T-helper 9 cell (primary cell): Measurements from ENCODE around the gene NT5DC3.

Experiments used
- DNase-seq: peaks from one replicate; pipeline ENCODE4 v3.0.0-alpha.2; 2020

NT5DC3 gene

GRCh38 chr12:103808239-103808880 lies 32.7 kb downstream of the NT5DC3 start:
- DNase-seq: no peak

DNA sequence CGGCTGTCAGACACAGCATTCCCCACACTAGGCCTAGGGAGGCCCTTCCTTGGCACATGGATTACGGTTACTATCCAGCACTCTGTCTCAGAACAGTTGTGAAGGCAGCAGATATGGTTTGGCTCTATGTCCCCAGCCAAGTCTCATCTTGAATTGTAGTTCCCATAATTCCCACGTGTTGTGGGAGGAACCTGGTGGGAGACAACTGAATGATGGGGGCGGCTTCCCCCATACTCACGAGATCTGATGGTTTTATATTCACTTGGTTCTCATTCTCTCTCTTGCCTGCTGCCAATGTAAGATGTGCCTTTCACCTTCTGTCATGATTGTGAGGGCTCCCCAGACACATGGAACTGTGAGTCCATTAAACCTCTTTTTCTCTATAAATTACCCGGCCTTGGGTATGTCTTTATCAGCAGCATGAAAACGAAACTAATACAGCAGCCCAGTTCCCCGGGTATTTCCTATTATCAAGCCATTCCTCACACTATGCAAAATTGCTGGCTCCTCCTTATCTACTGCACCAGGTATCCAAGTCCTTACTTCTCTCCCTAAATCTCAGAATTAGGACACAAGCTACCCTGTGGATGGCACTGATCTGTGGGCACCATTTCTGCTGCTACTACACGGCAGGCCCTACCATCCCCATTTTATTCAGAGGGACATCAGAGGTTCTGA lies 33.3 kb downstream of the NT5DC3 start:
- no peak for DNase-seq

DNA sequence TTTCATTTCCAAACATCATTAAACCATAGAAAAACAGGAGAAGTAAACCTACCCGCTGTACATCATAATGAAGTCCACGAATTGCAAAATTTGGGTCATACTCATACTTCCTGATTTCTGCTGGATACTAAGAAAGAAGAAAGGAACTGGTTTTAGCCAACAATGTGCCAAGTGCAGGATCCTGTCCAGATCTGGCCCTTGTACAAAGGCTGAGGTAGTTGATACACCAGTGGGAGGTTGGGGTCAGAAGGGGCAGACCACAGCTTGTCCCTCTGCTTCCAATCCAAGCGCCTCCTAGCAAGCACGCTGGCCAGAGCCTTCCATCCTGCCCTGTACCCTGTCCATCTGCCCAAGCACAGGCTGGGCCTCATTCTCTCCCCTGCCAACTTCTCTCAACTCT lies 34.2 kb downstream of the NT5DC3 start:
- DNase-seq: no peak

DNA sequence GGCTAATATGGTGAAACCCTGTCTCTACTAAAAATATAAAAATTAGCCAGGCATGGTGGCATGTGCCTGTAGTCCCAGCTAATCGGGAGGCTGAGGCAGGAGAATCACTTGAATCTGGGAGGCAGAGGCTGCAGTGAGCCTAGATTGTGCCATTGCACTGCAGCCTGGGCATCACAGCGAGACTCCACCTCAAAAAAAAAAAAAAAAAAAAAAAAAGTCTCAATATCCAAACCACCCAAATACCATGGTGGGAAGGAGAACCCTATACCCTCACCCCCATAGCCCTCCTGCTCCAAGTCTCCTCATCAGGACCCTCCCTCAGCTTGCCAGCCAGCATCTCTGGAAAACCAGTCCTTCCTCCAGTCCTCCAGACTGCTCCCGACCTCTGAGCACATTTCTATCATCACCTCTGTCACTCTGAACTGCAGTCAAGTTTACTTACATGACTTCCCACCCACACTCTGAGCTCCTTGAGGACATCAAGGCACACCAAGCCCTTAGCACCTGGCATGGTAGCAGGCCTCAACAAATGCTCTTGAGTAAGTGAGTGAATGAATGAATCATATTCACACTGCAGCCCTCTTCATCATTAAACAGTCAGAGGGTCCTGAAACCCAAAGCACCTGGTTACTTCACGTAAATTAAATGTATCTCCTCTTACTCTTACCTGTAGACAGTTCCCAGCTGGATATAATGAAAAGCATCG lies 35.2 kb downstream of the NT5DC3 start:
- DNase-seq: no peak

DNA sequence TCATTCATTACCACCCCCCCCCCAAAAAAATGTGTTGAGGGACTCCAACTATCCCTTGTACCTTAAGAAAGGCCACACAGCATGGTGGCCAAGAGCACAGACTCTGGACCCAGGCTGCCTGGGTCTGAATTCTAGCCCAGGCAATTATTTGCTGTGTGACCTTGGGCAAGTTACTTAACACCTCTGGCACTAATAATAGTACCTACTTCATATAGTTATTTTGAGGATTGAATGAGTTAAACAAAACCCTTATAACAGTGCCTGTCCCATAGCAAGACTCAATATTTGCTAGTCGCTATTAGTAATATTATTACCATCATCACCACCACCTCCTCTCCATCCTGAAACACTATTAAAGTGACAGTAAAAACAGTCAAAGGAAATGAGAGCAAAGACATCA lies 37.2 kb downstream of the NT5DC3 start:
- DNase-seq: no peak

GRCh38 chr12:103802586-103802886 lies 38.5 kb downstream of the NT5DC3 start:
- no peak for DNase-seq

DNA sequence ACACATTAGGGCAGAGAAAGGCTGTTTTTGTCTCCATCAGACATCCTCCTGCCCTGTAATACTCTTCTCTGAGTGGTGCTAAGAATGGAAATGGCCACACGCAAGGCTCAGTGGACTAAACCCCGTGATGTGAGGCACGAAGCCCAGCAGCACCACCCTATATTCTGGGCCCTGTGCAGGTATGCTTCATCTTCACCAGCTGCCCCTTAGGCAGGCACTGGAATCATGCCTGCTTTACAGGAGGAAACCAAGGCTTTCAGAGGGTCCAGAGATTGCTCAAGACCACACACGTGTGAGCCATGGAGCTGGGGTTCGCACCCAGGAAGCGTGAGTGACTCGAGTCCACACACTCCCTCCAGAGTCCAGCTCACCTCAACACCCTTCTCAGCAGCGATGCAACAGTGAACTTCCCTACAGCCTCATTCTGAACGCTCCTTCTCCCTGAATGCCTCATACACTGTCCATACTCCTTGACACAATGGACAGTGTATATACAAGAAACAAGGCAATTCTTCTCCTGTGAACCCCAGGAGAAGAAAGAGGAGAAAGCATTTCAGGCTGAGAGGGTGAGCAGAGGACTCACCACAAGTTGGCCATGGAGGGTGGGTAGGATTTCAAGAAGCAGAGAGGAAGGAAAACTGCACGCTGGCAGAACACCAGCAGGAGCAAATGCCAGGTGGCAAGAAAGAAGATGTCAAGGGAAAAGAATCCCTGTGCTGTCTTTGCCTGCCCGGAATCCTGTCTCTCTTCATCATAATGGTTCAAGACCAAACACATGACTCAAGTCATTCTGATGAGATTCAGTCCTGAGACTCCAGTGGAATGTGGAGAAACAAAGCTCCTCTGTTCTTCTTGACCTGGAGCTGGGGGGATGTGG lies 39.1 kb downstream of the NT5DC3 start:
- DNase-seq: no peak

- DNase-seq: no peak
Measured at GRCh38 chr12:103799857-103800771, 40.9 kb downstream of the NT5DC3 start.

GRCh38 chr12:103799504-103799856 lies 41.6 kb downstream of the NT5DC3 start:
- DNase-seq: no peak

- no peak for DNase-seq
Measured at GRCh38 chr12:103798586-103798985, 42.4 kb downstream of the NT5DC3 start.

DNA sequence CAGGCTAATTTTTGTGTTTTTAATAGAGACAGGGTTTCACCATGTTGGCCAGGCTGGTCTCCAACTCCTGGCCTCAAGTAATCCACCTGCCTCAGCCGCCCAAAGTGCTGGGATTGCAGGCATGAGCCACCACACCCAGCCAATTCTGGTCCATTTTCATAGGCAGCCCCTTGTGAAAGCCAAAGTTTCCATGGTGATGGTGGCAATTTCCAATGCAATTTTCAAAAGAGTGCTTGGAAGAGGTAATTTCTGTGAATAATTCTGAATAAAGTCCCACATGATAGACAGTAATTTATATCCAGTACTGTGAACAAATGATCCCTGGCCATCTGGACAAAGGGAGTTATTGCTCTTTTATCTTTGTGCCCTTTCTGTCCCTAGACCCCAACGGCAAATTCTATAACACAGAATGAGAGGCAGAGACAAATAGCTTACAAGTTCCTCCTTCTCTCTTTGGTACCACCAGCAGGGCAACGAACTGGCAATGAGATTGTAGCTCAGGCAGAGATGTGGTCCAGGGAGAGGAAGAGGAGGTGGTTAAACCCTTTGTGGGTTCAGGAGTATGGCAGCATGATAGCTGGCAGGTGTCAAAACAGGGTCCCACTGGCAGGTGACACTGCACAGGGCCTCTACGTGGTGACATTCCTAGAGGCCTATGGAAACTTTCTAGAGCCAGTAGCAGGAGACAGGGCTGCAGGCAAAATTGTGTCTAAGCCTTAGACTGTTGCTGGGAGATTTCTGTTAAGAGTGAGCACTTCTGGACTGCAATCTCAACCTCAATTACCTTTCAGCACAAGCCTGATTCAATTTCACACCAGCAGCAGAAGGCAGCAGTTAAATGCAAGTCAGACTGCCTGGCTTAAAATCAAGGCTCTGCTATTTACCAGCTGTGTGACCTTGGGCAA lies 46.5 kb downstream of the NT5DC3 start:
- DNase-seq: no peak

DNA sequence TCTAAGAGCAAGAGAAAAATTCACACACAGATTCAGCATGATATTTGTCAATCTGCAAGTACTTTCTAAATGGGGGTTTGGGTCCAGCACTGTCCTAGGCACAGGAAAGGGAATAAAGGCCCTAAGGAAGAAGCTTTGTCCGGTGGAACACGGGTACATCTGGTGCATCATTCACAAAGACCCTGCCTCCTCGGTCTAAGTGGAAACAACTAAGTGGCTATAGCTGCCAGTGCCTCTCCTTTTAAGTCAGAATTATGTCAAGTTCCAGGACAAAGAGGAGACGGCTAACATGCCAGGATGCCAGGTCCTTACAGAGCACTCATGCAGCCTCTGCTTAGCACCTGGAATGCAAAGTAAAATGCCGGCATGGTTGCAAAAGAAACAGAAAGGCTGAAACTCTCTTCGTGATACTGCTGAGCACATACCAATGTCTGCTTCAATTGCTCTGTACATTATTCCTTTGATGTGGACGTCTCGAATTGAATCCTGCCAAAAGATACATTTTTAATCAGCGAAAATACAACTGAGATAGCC lies 47.5 kb downstream of the NT5DC3 start:
- no peak for DNase-seq

DNA sequence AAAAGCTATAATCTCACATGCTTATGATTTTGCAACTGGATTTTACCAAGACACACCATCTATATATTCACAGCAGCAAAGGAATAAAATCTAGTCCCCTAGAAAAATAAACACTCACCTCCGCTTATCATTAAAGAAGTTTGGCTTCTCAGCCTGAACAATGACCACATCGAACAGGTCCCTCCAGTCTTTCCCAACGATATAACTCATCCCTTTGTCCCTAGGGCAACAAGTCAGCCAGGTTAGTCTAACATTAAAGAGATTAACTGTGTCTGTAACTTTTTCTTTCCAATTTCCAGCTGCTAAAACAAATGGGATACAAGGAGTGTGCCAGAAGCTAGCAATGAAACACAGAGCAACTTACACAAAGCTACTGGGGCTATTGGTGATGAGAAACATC lies 48.0 kb downstream of the NT5DC3 start:
- no peak for DNase-seq

DNA sequence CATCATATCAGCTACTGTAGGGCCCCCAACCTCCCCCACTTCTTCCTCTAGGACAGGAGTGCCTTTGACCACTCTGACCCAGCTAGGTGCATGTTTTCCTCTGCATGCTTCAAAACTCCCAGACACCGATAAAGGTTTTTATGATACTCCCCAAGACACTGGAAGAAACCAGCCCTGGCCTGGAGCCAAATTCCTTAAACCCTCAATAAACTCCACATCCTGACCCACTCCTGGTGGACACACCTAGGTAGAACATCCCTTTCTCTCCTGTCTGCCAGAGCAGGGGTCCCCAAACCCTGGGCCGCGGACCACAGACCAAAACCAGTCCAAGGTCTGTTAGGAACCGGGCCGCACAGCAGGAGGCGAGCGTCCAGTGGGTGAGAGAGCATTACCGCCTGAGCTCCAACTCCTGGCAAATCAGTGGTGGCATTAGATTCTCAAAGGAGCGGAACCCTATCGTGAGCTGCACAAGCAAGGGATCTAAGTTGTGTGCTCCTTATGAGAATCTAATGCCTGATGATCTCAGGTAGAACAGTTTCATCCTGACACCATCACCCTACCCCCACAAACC lies 49.6 kb downstream of the NT5DC3 start:
- DNase-seq: no peak

GRCh38 chr12:103786201-103786600 lies 54.8 kb downstream of the NT5DC3 start:
- no peak for DNase-seq

GRCh38 chr12:103785243-103786031 lies 55.6 kb downstream of the NT5DC3 start:
- no peak for DNase-seq

GRCh38 chr12:103783744-103784664 lies 57.0 kb downstream of the NT5DC3 start:
- no peak for DNase-seq

- DNase-seq: no peak
Measured at GRCh38 chr12:103782399-103782798, 58.6 kb downstream of the NT5DC3 start.

GRCh38 chr12:103780992-103781391 lies 60.0 kb downstream of the NT5DC3 start:
- DNase-seq: no peak
